C4-2B (cell line): ENCODE data around the gene UBE2L3.

Source experiments
- ZFX ChIP-seq: fragments of 450-650 bp; IDR thresholded peaks from 2 replicates; pipeline ENCODE4 v1.6.1; 2017
- TF ChIP-seq, protein P1 (sequence below): fragments of 450-650 bp; conservative IDR thresholded peaks from 2 replicates; pipeline ENCODE4 v1.5.1; 2017; ENCODE audit warnings: mild to moderate bottlenecking

DNA sequence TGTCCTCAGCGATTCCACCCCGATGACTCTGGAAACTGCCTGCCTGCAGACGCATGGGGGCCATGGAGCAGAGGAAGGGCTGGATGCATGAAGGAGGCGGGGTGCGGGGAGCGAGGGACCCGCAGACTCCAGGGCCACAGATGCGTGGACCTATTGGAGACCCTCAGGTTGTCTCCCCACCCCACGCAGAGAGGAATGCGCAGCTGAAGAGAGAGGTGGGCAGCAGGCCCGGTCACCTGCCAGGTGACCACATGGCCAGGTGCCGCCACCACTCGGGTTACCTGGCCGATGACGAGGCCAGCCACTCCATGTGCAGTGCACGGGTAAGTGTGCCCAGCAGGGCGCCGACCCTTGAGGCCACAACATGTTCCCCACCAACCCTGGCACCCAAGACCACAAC lies 65.4 kb downstream of the UBE2L3 start:
- TF ChIP-seq, protein P1, sequence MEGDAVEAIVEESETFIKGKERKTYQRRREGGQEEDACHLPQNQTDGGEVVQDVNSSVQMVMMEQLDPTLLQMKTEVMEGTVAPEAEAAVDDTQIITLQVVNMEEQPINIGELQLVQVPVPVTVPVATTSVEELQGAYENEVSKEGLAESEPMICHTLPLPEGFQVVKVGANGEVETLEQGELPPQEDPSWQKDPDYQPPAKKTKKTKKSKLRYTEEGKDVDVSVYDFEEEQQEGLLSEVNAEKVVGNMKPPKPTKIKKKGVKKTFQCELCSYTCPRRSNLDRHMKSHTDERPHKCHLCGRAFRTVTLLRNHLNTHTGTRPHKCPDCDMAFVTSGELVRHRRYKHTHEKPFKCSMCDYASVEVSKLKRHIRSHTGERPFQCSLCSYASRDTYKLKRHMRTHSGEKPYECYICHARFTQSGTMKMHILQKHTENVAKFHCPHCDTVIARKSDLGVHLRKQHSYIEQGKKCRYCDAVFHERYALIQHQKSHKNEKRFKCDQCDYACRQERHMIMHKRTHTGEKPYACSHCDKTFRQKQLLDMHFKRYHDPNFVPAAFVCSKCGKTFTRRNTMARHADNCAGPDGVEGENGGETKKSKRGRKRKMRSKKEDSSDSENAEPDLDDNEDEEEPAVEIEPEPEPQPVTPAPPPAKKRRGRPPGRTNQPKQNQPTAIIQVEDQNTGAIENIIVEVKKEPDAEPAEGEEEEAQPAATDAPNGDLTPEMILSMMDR, result no peak
- no peak for TF ChIP-seq ZFX
